ENCODE results near the gene TEX14.
A peak's percentile ranks its signal among the peaks of the same experiment; 100 is the strongest.

- TF ChIP-seq MAX (IDR thresholded peaks at IDR 0.05) (no peak), POLR2A (IDR thresholded peaks at IDR 0.05; ENCODE audit: borderline replicate concordance, extremely low read depth, insufficient read depth, insufficient read length) (no peak), POLR2AphosphoS5 (IDR thresholded peaks at IDR 0.05; ENCODE audit: low read depth, low read length) (no peak), CTCF (IDR thresholded peaks at IDR 0.05 in 2 of 3, conservative IDR thresholded peaks at IDR 0.05 in 1 of 3; ENCODE audit: borderline replicate concordance in 1 of 3, insufficient read depth in 1 of 3, low read depth in 2 of 3, low read length in 2 of 3) (peak in 2 of 3 experiments; percentile 35 to 46; a peak in 3 of 6 replicates), ZFX (IDR thresholded peaks at IDR 0.05) (no peak)
Measured at GRCh38 chr17:58527306-58527705, 164.5 kb downstream of the TEX14 start.
